Hepatocyte (in vitro differentiated cells): ENCODE data around the gene MAGI2.

Experiments
- EZH2 ChIP-seq: fragments of 200-600 bp; sonication (generic); IDR thresholded peaks from 2 replicates; pipeline ENCODE4 v1.6.1; 2016; ENCODE audit warnings: antibody characterized with exemption, mild to moderate bottlenecking, borderline replicate concordance
- EZH2phosphoT487 ChIP-seq: fragments of 200-600 bp; sonication (generic); IDR thresholded peaks from one replicate; pipeline ENCODE4 v1.6.1; 2018; ENCODE audit warnings: antibody characterized with exemption, mild to moderate bottlenecking, low read depth, moderate library complexity; ENCODE audit not compliant: unreplicated experiment, severe bottlenecking
- TF ChIP-seq, protein P1 (sequence below): fragments of 200-600 bp; sonication (generic); IDR thresholded peaks from 2 replicates; pipeline ENCODE4 v1.5.1; 2016; ENCODE audit warnings: antibody characterized with exemption, mild to moderate bottlenecking; ENCODE audit not compliant: poor library complexity

GRCh38 chr7:78736548-78736947 lies 716.9 kb downstream of the MAGI2 start:
- TF ChIP-seq, protein P1, sequence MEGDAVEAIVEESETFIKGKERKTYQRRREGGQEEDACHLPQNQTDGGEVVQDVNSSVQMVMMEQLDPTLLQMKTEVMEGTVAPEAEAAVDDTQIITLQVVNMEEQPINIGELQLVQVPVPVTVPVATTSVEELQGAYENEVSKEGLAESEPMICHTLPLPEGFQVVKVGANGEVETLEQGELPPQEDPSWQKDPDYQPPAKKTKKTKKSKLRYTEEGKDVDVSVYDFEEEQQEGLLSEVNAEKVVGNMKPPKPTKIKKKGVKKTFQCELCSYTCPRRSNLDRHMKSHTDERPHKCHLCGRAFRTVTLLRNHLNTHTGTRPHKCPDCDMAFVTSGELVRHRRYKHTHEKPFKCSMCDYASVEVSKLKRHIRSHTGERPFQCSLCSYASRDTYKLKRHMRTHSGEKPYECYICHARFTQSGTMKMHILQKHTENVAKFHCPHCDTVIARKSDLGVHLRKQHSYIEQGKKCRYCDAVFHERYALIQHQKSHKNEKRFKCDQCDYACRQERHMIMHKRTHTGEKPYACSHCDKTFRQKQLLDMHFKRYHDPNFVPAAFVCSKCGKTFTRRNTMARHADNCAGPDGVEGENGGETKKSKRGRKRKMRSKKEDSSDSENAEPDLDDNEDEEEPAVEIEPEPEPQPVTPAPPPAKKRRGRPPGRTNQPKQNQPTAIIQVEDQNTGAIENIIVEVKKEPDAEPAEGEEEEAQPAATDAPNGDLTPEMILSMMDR: no peak
- TF ChIP-seq EZH2: no peak
- no peak for TF ChIP-seq EZH2phosphoT487
